SH-SY5Y (cell line): ENCODE measurements around the gene STARD9.

Source experiments
- GATA2 ChIP-seq: IDR thresholded peaks from 2 replicates; pipeline ENCODE4 v1.6.1; 2011; ENCODE audit warnings: mild to moderate bottlenecking, low read depth, low read length
- GATA3 ChIP-seq: IDR thresholded peaks from 2 replicates; pipeline ENCODE4 v1.6.1; 2011; ENCODE audit warnings: low read depth, mild to moderate bottlenecking, low read length, moderate library complexity

DNA sequence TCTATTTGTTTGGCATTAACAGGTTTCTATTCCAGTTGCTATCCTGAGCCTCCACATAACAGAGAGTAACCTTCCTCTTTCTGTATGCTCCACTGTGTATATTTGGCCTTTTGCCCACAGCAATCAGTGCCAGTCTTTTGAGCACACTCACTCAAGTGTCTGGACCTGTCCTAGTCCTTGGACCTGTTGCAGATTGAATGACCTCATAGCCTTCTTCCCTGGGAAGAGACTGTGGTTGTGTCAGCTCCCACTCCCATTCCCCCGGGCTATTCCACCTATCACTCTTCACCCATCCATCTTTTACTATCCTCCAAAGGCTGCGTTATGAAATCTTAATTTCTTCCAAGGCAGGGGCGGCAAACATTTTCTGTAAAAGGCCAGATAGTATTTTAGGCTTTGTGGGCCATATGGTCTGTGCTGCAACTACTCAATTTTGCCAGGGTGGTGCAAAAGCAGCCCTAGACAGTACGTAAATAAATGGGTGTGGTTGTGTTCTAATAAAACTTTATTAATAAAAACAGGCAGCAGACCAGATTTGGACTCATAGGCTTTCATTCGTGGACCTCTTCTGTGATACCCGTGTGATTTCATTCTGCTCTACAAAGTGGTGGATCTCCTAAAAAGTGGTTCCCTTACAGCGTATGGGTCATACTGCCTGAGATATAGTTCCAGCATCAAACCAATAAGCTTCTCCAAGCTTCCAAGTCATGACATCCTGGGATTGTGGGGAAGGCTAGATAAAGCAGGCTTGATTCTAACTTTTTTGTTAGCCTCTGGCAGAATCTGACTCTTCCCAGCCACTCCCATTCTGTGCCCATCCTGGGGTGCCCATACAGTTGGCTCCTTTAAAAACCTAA, 104.1 kb downstream of the STARD9 start:
- TF ChIP-seq GATA3 (no peak), GATA2 (no peak)
